ENCODE data around the gene FADS3.
"Not testable (repeated sequence)": the region's sequence is repeated elsewhere in the genome, so short reads cannot be mapped to it uniquely, and the experiment has no call there.

Gene FADS3

GRCh38 chr11:61897387-61898246 lies 6.3 kb upstream of the FADS3 start:
- peak; percentile 84 for DNase-seq

DNA sequence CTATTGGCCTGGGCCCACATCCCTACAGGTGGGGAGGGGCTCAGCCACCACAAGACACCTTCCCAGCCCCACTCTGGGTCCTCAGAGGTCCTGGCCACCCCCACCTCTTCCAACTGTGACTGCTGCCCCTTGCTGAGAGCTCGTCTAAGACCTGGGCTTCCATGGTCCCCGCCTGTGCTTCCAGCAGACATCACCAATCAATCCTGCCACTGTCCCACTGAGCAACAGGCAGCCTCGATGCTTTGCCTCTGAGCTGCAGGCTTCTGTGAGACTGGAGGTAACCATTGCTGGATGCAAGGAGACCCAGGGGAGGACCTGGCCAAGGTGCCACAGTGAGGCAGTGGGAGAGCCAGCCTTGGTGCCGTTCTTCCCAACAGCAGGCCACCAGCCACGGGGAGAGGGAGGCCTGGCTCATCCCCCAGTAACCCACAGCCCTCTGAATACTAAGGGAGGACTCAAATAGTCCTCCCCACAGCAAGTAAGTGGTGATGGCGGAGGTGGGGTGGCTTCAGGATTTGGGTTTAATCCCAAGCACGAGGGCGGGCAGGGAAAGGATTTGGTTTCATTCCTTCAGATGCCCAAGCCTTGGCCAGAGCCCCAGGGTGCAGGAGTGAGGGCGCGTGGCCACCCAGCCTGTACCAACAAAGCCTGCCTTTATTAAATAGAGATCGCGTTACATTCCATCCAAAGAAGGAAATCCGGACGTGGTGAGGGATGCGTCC lies 5.5 kb upstream of the FADS3 start:
- no peak for DNase-seq

DNA sequence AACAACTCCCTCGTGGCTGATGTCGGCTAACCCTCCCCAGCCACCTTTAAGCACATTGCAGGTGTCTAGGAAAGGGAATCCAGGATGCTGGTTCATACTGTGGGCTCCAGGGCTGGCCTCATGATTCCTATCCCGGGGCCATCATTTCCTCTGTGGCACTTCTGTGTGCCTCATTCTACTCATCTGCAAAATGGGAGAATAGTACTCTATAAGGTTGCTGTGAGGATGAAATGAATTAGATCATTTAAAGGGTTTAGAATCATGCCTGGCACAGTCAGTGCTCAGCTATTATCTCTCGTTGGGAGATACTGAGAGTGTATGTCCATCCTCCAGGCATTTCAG lies 4.3 kb upstream of the FADS3 start:
- no peak for DNase-seq

DNA sequence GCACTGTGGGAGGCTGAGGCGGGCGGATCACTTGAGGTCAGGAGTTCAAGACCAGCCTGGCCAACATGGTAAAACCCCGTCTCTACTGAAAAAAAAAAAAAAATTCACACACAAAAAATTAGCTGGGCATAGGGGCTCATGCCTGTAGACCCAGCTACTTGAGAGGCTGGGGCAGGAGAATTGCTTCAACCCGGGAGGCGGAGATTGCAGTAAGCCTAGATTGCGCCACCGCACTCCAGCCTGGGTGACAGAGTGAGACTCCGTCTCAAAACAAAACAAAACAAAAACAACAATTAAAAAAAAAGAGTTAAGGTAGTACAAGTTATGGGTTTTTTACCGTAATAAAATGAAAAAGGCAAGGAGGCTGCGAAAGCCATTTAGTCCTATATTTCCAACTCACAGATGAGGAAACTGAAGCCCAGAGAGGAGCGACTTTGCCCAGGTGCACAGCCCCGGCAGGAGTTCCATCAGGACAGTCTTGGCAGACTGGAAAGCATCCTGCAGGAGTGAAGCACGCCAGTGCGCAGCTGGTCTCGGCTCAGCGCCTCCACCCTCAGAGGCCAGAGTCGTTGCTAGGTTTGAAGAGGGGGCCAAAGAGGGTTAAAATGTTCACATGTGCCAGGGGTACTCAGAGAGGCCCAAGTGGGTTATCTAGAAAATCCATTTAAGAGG lies 3.8 kb upstream of the FADS3 start:
- DNase-seq = no peak

DNA sequence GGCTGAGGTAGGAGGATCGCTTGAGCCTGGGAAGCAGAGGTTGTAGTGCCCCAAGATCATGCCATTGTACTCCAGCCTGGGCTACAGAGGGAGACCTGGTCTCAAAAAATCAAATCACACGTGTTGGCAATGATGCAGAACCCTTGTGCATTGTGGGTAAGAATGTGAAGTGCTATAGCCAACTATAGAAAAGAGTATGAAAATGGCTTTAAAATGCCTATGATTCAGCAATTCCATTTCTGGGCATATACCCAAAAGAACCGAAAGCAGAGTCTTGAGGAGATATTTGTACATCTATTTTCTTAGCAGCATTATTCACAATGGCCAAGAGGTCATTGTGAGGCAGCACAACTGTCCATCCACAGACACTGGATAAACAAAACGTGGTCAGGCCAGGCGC lies 2.6 kb upstream of the FADS3 start:
- no peak for DNase-seq

- no peak for DNase-seq
Measured at GRCh38 chr11:61892085-61892370, 683 bp upstream of the FADS3 start.

DNA sequence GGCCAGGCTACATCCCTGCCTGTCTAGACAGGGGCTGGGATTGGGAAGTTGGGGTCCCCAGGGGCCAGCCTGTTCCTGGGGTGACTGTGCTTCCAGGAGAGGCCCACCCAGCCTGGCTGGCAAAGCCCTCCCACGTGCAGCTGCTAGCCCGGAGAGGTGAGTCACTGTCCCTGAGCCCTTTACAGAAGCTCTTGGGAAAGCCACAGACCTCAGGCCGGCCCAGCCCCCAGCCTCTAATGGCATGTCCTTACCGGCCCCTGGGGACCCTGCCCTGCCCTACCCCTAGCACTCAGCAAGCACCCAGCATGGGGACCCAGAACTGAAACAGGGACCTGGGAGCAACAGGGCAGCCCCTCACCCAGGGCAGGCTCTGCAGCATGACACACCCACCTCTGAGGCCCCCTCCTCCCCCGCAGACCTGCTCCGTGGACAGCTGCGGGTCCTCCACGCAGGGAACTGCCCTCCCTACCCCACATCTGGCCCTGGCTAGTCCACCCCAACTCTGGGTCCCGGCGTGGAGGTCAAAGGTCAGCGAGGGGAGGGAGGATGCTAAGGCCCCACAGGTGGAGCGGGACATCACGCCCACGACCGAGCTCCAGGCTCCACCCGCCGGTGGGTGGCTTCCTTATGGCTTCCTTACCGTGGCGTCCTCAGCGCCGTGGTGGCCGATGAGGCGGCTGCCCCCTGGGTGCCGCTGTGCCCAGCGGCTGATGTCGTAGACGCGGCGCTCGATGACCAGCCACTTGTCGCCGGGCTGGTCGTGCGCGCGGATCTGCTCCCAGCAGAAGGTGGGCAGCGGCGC lies 615 bp downstream of the FADS3 start:
- peak; percentile 18 for DNase-seq

DNA sequence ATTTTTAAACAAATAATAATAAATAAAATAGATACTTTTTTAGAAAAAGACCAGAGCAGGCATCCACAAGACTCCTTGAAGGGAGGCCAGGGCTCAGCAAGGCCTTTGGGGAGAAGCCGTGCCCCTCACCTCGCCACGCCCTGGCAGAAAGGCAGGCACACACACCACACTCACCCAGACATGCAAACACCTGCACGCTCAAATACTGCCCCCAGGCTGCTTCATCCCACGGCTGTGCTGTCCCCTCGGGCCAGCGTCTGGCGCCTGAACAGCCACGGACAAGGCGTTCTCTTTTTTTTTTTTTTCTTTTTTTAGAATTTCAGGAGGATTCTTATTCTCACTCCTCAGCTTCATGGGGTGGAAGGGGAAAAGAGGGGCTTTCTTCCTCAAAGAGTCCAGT lies 1.5 kb downstream of the FADS3 start:
- DNase-seq = no peak

DNA sequence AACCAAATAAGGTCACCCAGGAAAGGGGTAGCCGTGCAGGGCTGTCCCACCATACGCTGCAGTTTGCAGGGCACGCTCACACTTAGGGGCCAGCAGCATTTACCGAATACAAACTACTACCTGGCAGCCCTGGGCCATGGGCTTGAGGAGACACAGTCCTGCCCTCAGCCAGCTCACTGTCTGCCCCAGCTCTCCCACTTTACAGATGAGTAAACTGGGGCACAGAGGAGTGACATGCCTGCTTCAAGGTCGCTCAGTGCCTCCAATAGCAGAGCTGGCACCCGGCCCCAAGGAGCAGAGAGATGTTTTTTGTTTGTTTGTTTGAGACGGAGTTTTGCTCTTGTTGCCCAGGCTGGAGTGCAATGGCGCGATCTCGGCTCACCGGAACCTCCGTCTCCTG lies 2.8 kb downstream of the FADS3 start:
- DNase-seq = no peak

DNA sequence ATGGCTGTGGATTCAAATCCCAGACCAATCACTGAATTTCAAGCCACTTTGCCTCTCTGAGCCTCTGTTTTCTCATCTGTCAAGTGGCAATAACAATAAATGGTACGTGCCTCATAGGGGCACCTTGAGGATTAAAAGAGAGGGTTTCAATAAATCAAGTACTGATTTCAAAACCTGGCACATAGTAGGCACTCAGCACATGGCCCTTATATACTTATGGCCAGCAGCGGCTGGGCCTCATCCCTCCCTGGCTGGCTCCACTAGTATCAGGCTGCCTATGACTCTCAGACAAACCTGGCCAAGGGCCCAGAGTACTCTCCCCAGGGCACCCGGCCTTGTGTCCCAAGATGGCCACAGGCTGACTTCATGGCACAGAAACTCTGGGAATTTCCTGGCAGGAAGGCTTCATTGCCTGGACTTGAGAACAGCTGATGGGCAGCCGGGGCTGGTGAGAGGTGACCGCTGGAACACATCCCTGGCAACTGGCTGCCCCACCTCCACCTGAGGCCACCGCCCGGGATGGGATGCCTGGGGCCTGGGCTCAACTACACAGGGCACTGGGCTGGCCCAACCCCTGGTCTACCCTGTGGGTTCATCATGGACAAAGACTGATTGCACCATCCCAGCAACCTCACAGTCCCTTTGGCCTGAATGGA lies 3.4 kb downstream of the FADS3 start:
- DNase-seq = no peak

- no peak for DNase-seq
Measured at GRCh38 chr11:61886643-61887042, 4.7 kb downstream of the FADS3 start.

DNA sequence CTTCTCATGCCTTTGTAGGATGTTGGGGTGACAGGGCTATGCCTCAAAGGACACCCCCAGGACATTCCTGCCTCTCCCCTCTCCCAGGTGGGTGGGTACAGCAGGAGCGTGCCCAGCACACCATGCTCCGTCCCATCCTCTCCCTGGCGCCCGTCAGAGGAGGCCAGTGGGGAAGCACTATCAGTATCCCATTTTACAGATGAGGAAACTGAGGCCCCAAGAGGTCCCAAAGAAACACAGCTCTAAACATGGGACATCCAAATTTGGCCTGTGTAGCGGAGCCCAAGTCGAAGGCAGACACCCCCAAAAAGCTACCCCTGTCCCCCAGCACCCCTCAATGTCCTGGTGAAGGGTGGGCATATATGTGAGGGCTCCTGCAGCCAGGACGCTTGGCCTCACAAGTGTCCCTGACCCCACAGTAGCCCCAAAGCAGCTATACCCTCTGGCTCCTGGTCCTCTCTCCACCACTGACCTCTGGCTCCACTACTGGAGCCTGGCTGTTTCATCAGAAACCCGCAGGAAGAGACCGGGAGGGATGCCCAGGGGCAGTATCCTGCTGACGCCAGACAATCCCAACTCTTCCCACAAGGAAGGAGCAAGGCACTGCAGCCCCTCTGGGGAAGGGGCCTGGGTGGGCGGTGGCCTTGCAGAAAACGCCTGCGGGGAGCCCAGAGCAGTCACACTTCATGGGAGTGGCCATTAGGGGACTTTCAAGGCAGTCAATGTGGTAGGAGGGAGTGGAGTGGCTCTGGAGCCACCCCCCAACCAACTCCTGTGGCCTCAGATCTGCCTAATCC lies 5.4 kb downstream of the FADS3 start:
- no peak for DNase-seq

DNA sequence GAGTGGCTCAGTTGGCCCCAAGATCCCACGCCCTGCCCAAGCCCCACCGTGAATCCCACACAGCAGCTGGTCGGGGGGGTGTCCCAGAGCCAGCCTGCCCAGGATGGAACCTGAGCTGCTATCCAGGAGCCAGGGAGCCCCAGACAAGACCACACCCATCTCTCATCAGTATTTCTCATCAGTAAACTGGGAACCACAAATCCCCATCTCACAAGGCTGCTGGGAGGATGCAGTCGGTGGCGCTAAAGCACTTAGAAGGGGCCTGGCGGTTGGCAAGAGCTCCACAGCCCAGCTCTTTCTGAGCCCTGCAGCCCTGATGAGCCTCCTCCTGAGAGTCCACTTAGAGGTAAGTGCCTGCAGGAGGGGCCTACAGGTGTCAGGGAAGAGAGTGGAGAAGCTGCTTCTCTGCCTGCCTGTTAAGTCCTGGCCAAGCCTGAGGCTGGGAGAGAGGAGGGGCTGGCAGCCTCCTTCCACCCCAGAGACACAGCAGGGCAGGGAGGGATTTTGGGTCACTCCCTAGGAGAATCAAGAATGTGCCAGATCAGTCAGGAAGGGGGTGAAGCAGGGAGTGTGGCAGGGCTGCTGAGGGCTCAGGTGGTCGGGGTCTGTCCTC lies 6.1 kb downstream of the FADS3 start:
- no peak for DNase-seq

GRCh38 chr11:61883947-61884346 lies 7.4 kb downstream of the FADS3 start:
- DNase-seq = no peak

- DNase-seq = no peak
Measured at GRCh38 chr11:61883327-61883726, 8.0 kb downstream of the FADS3 start.

- DNase-seq = no peak
Measured at GRCh38 chr11:61882879-61883278, 8.5 kb downstream of the FADS3 start.

DNA sequence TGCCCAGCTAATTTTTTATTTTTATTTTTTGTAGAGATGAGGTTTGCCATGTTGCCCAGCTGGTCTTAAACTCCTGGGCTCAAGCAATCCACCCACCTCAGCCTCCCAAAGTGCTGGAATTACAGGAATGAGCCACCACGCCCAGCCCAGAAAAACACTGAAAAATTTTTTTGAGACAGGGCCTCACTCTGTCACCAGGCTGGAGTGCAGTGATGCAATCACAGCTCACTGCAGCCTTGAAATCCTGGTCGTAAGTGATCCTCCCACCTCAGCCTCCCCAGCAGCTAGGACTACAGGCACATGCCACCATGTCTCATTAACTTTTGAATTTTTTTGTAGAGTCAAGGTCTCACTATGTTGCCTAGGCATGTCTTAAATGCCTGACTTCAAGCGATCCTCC lies 9.1 kb downstream of the FADS3 start:
- not testable (repeated sequence) for DNase-seq

GRCh38 chr11:61881397-61881796 lies 9.9 kb downstream of the FADS3 start:
- DNase-seq = no peak

- no peak for DNase-seq
Measured at GRCh38 chr11:61880454-61880853, 10.9 kb downstream of the FADS3 start.

DNA sequence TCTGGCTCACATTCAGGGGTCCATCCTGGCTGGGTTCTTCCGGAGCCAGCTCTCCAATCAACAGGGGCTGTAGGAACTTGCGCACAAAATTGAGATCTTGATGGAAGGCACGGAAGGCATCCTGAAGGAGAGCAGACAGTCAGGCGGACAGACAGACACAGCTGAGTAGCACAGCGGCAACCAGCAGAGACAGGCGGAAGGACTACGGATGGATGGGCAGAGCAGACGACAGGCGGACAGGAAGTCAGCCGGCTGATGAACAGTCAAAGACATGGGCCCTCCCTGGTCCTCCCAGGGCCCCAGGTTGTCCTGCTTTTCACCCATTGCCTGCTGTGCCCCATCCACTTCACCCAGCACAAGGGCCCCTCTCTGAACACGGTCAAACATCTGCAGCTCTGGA lies 11.3 kb downstream of the FADS3 start:
- DNase-seq = no peak

- no peak for DNase-seq
Measured at GRCh38 chr11:61879152-61879551, 12.2 kb downstream of the FADS3 start.

GRCh38 chr11:61875698-61876097 lies 15.6 kb downstream of the FADS3 start:
- no peak for DNase-seq

Data from stimulated activated CD4-positive, alpha-beta T cell treated with anti-CD3 and anti-CD28 coated beads, Interleukin-4, amount 100 ng/mL, for 24 hours (primary cell).